Measurements from ENCODE around the gene FGF6.
A peak's percentile ranks its signal among the peaks of the same experiment; 100 is the strongest.
"Not testable (repeated sequence)": the region's sequence is repeated elsewhere in the genome, so short reads cannot be mapped to it uniquely, and the experiment has no call there.

FGF6 gene

DNA sequence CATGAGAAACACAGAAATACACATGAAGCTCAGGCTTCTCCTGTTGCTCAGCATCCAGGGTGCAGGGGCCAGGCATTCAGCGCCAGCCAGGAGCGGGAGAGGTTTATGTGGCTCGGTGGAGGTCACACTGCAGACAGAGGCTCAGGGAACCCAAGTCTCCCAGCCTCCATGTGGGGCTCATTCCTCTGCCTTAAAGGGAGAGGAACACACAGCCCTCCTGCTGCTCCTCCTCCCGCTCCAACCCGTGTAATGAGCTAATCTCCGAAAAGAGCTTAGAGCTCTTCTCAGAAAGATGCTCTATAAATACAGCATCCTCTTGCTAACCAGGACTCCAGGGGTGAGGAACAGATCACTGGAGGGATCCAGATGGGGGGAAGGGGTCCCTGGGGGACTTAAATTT lies 28.2 kb downstream of the FGF6 start:
- no peak for DNase-seq

DNA sequence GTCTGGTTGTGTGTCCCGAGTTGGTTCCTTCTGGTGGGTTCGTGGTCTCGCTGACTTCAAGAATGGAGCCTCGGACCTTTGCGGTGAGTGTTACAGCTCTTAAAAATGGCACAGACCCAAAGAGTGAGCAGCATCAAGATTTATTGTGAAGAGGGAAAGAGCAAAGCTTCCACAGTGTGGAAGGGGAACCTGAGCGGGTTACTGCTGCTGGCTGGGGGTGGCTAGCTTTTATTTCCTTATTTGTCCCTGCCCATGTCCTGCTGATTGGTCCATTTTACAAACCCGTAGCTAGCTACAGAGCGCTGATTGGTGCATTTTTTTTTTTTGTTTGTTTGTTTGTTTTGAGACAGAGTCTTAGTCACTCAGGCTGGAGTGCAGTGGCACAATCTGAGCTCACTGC lies 29.3 kb downstream of the FGF6 start:
- no peak for DNase-seq

GRCh38 chr12:4412465-4412864 lies 33.1 kb downstream of the FGF6 start:
- DNase-seq, result no peak

- DNase-seq, result no peak
Measured at GRCh38 chr12:4412056-4412455, 33.6 kb downstream of the FGF6 start.

GRCh38 chr12:4407136-4407535 lies 38.5 kb downstream of the FGF6 start:
- no peak for DNase-seq

DNA sequence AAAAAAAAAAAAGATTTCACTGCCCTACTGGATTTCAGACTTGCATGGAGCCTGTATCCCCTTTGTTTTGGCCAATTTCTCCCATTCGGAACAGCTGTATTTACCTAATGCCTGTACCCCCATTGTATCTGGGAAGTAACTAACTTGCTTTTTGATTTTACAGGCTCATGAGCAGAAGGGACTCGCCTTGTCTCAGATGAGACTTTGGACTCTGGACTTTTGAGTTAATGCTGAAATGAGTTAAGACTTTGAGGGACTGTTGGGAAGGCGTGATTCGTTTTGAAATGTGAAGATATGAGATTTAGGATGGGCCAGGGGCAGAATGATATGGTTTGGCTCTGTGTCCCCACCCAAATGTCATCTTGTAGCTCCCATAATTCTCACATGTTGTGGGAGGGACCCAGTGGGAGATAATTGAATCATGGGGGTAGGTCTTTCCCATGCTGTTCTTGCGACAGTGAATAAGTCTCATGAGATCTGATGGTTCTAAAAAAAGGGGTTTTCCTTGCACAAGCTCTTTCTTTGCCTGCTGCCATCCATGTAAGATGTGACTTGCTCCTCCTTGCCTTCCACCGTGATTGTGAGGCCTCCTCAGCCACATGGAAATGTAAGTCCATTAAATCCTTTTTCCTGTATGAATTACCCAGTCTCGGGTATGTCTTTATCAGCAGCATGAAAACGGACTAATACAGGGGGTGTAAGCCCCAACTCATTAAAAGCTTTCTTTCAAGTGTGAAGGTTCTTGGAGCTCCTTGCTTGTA lies 40.6 kb downstream of the FGF6 start:
- DNase-seq, result not testable (repeated sequence)

- no peak for DNase-seq
Measured at GRCh38 chr12:4402996-4403395, 42.6 kb downstream of the FGF6 start.

- no peak for DNase-seq
Measured at GRCh38 chr12:4401117-4401516, 44.5 kb downstream of the FGF6 start.

DNA sequence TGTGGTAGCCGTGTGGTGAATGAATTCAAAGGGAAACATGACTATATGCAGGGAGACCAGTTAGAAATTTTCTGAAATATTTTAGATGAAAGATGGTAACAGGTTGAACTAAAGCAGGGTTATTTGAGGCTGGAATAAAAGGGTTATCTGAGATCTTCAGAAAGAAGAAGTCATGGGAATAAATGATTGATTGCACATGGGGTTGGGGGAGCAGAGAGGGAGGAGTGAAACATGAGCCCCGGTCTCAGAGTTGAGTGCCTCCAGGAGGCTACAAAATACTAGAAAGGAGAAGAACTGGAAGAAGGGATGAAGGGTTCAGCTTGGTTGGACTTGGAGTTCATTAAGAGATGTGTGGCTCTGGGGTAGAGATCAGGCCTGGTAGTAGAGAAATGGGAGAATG lies 49.8 kb downstream of the FGF6 start:
- DNase-seq, result no peak

GRCh38 chr12:4393211-4393610 lies 52.4 kb downstream of the FGF6 start:
- no peak for DNase-seq

GRCh38 chr12:4392223-4392742 lies 53.3 kb downstream of the FGF6 start:
- no peak for DNase-seq

- DNase-seq, result no peak
Measured at GRCh38 chr12:4388662-4389061, 57.0 kb downstream of the FGF6 start.

- peak; percentile 88 for DNase-seq
Measured at GRCh38 chr12:4388032-4388431, 57.6 kb downstream of the FGF6 start.

- DNase-seq, result no peak
Measured at GRCh38 chr12:4387607-4388006, 58.0 kb downstream of the FGF6 start.

DNA sequence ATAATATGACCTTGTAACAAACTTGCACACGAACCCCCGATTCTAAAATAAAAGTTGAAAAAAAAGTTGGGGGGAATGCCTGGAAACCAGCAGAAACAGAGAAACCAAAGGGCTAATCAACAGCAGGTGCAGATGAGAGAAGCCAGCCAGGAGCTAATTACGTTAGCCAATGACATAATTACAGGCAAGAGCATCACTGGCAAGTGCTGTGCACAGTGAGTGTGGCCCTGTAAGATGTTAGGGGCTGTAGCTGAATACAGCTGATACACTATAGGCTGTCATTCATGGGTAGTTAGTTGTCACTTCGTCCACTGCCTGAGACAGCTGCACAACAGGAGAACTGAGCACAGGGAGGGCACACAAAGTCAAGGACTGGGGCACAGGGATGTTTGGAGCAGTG lies 58.8 kb downstream of the FGF6 start:
- DNase-seq, result no peak

All from DMS53 (cell line).